Measurements from ENCODE around the gene KCNQ5. TPM values are rescaled to one million over a fixed set of nuclear protein-coding genes. Genes with fewer than 3 reads are reported as not detected.

Gene KCNQ5
- total RNA-seq, 2 donors from 2014 or later, result 0.67 TPM; not detected in 1

DNA sequence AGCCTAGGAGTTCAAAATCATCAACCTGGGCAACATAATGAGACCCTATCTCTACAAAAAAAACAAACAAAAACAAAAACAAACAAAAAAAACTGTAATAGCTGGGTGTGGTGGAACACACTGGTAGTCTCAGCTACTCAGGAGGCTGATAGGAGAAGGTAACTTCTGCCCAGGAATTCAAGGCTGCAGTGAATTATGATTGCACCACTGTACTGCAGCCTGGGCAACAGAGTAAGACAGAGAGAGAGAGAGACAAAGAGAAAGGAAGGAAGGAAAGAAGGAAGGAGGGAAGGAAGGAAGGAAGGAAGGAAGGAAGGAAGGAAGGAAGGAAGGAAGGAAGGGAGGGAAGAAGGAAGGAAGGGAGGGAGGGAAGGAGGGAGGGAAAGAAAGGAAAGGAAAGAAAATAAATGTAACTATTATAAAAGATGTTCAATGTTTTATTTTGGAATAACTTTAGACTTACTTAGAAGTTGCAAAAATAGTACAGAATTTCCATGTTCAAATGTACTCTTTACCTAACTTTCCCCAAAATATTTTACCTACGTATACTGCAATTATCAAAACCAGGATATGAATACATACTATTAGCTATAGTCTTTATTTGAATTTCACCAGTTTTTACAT, 428.2 kb downstream of the KCNQ5 start:
- Histone ChIP-seq H3K4me1 (no peaks in the 10 kb centered on the region), H3K36me3 (no peaks in the 10 kb centered on the region), H3K4me3 (no peak overlapping the region), H3K27me3 (no peaks in the 10 kb centered on the region), H3K9me3 (no peaks in the 10 kb centered on the region), H3K27ac (no peak overlapping the region)
- no peak for DNase-seq (ENCODE audit: low spot score)
- TF ChIP-seq CTCF (IDR thresholded peaks at IDR 0.05), result no peak

- Histone ChIP-seq H3K36me3 (no peaks in the 10 kb centered on the region), H3K27ac (no peak overlapping the region), H3K4me3 (no peak overlapping the region), H3K4me1 (no peaks in the 10 kb centered on the region), H3K9me3 (no peaks in the 10 kb centered on the region), H3K27me3 (no peaks in the 10 kb centered on the region)
- no peak for DNase-seq (ENCODE audit: low spot score)
- TF ChIP-seq CTCF (IDR thresholded peaks at IDR 0.05), result no peak
Measured at GRCh38 chr6:73050706-73051105, 428.8 kb downstream of the KCNQ5 start.

DNA sequence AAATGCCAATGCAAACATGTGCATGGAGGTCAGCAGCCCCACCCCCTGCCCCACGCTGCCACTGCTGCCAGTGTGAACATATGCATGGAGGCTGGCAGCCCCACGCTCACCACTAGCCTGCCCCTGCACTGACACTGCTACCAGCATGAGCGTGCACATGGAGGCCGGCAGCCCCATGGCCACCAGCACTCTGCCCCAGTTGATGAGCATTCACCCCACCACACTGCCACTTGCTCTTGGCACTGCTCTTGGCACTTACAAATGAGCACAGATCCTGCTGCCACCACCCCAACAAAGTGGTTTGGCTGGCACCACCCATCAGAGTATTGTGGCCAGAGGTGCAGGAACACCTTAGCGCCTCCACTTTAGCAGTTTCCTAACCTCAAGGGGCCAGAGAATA, 429.3 kb downstream of the KCNQ5 start:
- Histone ChIP-seq H3K4me3 (no peak overlapping the region), H3K27me3 (no peaks in the 10 kb centered on the region), H3K27ac (no peak overlapping the region), H3K4me1 (no peaks in the 10 kb centered on the region), H3K9me3 (no peaks in the 10 kb centered on the region), H3K36me3 (no peaks in the 10 kb centered on the region)
- TF ChIP-seq CTCF (IDR thresholded peaks at IDR 0.05), result no peak
- no peak for DNase-seq (ENCODE audit: low spot score)

GRCh38 chr6:73054958-73055357, 433.1 kb downstream of the KCNQ5 start:
- Histone ChIP-seq H3K36me3 (no peaks in the 10 kb centered on the region), H3K27ac (no peak overlapping the region), H3K4me1 (no peaks in the 10 kb centered on the region), H3K9me3 (no peaks in the 10 kb centered on the region), H3K4me3 (no peak overlapping the region), H3K27me3 (no peaks in the 10 kb centered on the region)
- no peak for TF ChIP-seq CTCF (IDR thresholded peaks at IDR 0.05)
- no peak for DNase-seq (ENCODE audit: low spot score)

GRCh38 chr6:73058736-73059135, 436.9 kb downstream of the KCNQ5 start:
- Histone ChIP-seq H3K4me3 (no peak overlapping the region), H3K36me3 (no peaks in the 10 kb centered on the region), H3K4me1 (no peaks in the 10 kb centered on the region), H3K9me3 (no peaks in the 10 kb centered on the region), H3K27me3 (no peaks in the 10 kb centered on the region), H3K27ac (no peak overlapping the region)
- no peak for TF ChIP-seq CTCF (IDR thresholded peaks at IDR 0.05)
- no peak for DNase-seq (ENCODE audit: low spot score)

GRCh38 chr6:73062130-73062529, 440.3 kb downstream of the KCNQ5 start:
- Histone ChIP-seq H3K4me1 (no peaks in the 10 kb centered on the region), H3K27ac (no peak overlapping the region), H3K27me3 (no peaks in the 10 kb centered on the region), H3K4me3 (no peak overlapping the region), H3K9me3 (no peaks in the 10 kb centered on the region), H3K36me3 (no peaks in the 10 kb centered on the region)
- no peak for DNase-seq (ENCODE audit: low spot score)
- TF ChIP-seq CTCF (IDR thresholded peaks at IDR 0.05), result no peak
